Ishikawa (cell line): ENCODE data around the gene ASB13.
A peak's percentile ranks its signal among the peaks of the same experiment; 100 is the strongest.

Experiments
- CEBPB ChIP-seq: IDR thresholded peaks from 2 replicates; pipeline ENCODE4 v1.6.1; 2012
- CREB1 ChIP-seq: IDR thresholded peaks from 2 replicates; pipeline ENCODE4 v1.6.1; 2012; ENCODE audit warnings: low read depth
- EGR1 ChIP-seq: IDR thresholded peaks from 2 replicates; pipeline ENCODE4 v1.6.1; 2012
- EP300 ChIP-seq: IDR thresholded peaks from 2 replicates; pipeline ENCODE4 v1.6.1; 2012; ENCODE audit warnings: borderline replicate concordance
- FOXM1 ChIP-seq: IDR thresholded peaks from 2 replicates; pipeline ENCODE4 v1.6.1; 2012; ENCODE audit warnings: low read depth, borderline replicate concordance
- MAX ChIP-seq: IDR thresholded peaks from 2 replicates; pipeline ENCODE4 v1.6.1; 2012
- NFIC ChIP-seq: IDR thresholded peaks from 2 replicates; pipeline ENCODE4 v1.6.1; 2012
- RAD21 ChIP-seq: IDR thresholded peaks from 2 replicates; pipeline ENCODE4 v1.6.1; 2012; ENCODE audit warnings: low read depth
- REST ChIP-seq: IDR thresholded peaks from 2 replicates; pipeline ENCODE4 v1.6.1; 2012; ENCODE audit warnings: low read depth, mild to moderate bottlenecking
- TAF1 ChIP-seq: IDR thresholded peaks from 2 replicates; pipeline ENCODE4 v1.6.1; 2012; ENCODE audit warnings: low read depth, mild to moderate bottlenecking
- TCF12 ChIP-seq: IDR thresholded peaks from 2 replicates; pipeline ENCODE4 v1.6.1; 2012; ENCODE audit warnings: low read depth
- TEAD4 ChIP-seq: IDR thresholded peaks from 2 replicates; pipeline ENCODE4 v1.6.1; 2012
- USF1 ChIP-seq: IDR thresholded peaks from 2 replicates; pipeline ENCODE4 v1.6.1; 2012
- YY1 ChIP-seq: IDR thresholded peaks from 2 replicates; pipeline ENCODE4 v1.6.1; 2012; ENCODE audit warnings: low read depth
- ZBTB7A ChIP-seq: IDR thresholded peaks from 2 replicates; pipeline ENCODE4 v1.6.1; 2012; ENCODE audit warnings: low read depth

The ASB13 gene

GRCh38 chr10:5629303-5630111 is 36.9 kb downstream of the ASB13 start:
- peak; percentile 78 for TF ChIP-seq RAD21
- TF ChIP-seq YY1, result no peak

- no peak for TF ChIP-seq EGR1
- no peak for TF ChIP-seq RAD21
- TF ChIP-seq REST, result no peak
- no peak for TF ChIP-seq TCF12
- no peak for TF ChIP-seq NFIC
- TF ChIP-seq CEBPB, result no peak
- TF ChIP-seq ZBTB7A, result no peak
- no peak for TF ChIP-seq USF1
- no peak for TF ChIP-seq TEAD4
- TF ChIP-seq CREB1, result no peak
- no peak for TF ChIP-seq YY1
- no peak for TF ChIP-seq TAF1
- TF ChIP-seq FOXM1, result no peak
- TF ChIP-seq MAX, result no peak
- no peak for TF ChIP-seq EP300
These were observed 37.7 kb downstream of the ASB13 start for GRCh38 chr10:5628451-5629302.

GRCh38 chr10:5627486-5628044 is 38.8 kb downstream of the ASB13 start:
- no peak for TF ChIP-seq ZBTB7A
- no peak for TF ChIP-seq REST
- TF ChIP-seq CEBPB, result no peak
- TF ChIP-seq RAD21, result no peak
- TF ChIP-seq YY1, result no peak

GRCh38 chr10:5625992-5626777 is 40.2 kb downstream of the ASB13 start:
- TF ChIP-seq TAF1 (no peak), YY1 (no peak), ZBTB7A (no peak), RAD21 (no peak), MAX (no peak), CEBPB (no peak), NFIC (no peak), TCF12 (no peak), TEAD4 (no peak), EGR1 (no peak), FOXM1 (no peak), EP300 (no peak), USF1 (no peak)

- TF ChIP-seq NFIC (no peak), FOXM1 (no peak), USF1 (no peak), MAX (no peak), YY1 (no peak), TCF12 (no peak), CEBPB (no peak), RAD21 (no peak), REST (no peak)
These were observed 41.7 kb downstream of the ASB13 start for GRCh38 chr10:5624701-5625100.
